Fibroblast of mammary gland (primary cell): ENCODE measurements around the gene ACSM2A.
"Not testable (repeated sequence)": the region's sequence is repeated elsewhere in the genome, so short reads cannot be mapped to it uniquely, and the experiment has no call there.

Source experiments
- DNase-seq: peaks from one replicate; pipeline ENCODE4 v3.0.0-alpha.2; 2010; ENCODE audit warnings: low read depth
- H3K4me3 ChIP-seq: 2 replicates; pipeline ENCODE4 v1.5.1; 2011; ENCODE audit warnings: low read depth, mild to moderate bottlenecking, low read length, moderate library complexity; ENCODE audit not compliant: control insufficient read depth
- TF ChIP-seq, protein P1 (sequence below): conservative IDR thresholded peaks from 2 replicates; pipeline ENCODE4 v1.5.1; 2011; ENCODE audit warnings: low read depth, low read length, inconsistent platforms; ENCODE audit not compliant: control insufficient read depth, insufficient read depth

ACSM2A gene

DNA sequence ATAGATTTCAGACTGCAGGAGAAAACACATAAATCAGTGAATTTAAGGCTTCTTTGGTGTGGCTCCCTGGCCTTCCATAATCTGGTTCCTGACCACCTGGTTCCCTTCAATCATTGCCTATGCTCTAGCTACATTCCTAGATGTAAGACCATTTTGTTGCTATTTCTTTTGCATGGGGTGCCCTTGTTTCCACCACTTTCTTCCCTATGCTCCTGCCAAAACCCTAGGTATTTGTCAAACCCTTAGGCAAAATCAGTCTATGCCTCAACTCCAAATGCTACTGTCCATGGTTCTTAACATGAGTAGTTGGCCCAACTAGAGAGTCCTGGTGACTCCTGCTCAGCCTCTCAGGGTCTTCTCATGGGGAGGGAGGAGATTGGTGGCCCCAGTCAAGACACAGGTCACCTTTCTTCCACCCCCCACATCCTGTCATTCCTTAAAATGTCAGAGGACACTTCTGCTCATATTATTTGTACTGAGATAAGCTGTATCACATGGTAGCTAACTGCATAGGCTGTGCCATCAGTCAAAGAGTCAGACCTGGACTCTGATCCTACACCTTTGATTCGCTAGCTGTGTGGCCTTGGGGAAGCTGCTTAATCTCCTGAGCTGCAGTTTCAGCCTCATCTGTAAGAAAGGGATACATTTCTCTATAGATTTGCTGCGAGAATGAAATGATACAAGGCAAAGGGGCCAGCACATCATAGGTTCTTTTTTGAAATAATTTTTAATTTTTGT lies 27.0 kb upstream of the ACSM2A start:
- DNase-seq, result no peak
- no peak overlapping the region for H3K4me3 ChIP-seq
- TF ChIP-seq, protein P1, sequence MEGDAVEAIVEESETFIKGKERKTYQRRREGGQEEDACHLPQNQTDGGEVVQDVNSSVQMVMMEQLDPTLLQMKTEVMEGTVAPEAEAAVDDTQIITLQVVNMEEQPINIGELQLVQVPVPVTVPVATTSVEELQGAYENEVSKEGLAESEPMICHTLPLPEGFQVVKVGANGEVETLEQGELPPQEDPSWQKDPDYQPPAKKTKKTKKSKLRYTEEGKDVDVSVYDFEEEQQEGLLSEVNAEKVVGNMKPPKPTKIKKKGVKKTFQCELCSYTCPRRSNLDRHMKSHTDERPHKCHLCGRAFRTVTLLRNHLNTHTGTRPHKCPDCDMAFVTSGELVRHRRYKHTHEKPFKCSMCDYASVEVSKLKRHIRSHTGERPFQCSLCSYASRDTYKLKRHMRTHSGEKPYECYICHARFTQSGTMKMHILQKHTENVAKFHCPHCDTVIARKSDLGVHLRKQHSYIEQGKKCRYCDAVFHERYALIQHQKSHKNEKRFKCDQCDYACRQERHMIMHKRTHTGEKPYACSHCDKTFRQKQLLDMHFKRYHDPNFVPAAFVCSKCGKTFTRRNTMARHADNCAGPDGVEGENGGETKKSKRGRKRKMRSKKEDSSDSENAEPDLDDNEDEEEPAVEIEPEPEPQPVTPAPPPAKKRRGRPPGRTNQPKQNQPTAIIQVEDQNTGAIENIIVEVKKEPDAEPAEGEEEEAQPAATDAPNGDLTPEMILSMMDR, result no peak

DNA sequence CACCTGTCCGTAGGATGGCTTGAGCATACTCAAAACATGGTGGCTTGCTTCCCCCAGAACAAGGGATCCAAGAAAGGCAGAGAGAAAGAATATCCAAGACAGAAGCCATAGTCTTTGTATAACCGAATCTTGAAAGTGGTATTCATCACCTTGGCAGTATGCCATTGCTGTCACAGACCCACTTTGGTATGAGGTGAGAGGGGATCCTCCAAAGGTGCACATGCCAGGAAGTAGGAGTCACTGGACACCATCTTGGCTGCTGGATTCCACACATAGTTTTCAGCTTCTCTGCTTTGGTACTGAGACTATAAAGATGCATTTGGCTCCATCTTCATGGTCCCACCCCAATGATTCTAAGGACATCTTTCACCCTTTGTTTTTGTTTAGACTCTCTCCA lies 23.9 kb upstream of the ACSM2A start:
- DNase-seq, H3K4me3 ChIP-seq: not testable (repeated sequence)

DNA sequence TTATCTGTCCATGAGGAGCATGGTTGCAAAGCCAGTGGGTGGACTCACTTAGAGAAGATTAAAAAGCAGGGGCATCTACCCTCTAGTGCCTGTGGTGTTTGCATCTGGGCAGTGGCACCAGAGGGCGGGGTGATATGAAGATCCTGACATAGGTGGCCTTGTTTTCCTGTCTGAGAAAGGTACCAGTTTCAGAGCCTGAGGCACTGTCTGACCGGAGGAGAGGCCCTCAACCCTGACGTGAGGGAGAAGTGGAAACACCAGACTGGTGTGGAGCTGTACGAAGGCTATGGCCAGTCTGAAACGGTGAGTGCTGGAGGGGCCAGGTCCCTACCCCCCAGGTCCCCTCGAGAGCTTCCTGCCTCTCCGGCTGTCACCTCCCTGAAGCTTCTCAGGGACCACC lies 21.8 kb upstream of the ACSM2A start:
- not testable (repeated sequence) for H3K4me3 ChIP-seq, DNase-seq

DNA sequence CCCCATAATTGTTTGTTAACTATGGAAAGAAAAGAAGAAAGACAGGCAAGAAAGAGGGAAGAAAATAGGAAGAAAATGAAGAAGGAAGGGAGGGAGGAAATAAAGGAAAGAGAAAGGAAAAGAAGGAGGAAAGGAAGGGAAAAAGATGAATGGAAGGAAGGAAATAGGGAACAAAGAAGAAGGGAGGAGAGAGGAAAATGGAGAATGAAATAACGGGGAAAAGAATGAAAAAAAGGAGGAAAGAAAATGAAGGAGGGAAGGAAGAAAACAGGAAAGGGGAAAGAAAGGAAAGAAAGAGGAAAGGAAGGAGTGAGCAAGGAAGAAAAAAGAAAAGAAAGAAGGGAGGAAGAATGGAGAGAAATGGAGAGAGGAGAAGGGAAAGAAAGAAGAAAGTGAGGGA lies 20.8 kb upstream of the ACSM2A start:
- DNase-seq, H3K4me3 ChIP-seq: not testable (repeated sequence)

DNA sequence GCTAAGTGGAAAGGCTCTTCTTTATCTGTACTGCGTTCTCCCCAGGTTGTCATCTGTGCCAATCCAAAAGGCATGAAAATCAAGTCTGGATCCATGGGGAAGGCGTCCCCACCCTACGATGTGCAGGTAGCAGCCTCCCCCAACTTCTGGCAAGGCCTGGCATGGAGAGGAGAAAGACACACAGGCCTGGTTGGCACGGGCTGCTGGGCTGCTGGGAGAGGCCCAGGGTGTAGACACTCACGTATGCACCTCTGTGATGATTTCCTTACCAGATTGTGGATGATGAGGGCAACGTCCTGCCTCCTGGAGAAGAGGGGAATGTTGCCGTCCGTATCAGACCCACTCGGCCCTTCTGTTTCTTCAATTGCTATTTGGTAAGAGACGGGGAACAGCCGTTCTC lies 20.4 kb upstream of the ACSM2A start:
- H3K4me3 ChIP-seq, result no peak overlapping the region
- TF ChIP-seq, protein P1, result no peak
- DNase-seq, result no peak

DNA sequence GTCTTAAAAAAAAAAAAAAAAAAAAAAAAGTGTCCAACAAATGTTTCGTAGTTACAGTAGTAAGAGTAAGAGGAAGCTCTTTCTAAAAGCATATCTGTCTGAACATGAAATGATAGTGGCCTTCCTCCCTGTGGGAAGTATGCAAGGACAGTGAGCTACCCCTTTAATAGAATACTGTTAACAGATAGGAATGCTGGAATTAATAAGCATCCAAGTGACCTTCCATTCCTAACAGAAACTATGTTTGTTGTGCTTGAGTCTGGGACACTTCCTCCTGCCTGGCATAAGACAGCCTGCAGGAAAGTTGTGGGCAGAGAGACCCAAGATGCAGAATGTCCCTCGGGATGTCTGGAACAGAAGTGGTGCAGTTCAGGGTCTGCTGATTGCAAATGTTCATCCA lies 12.4 kb upstream of the ACSM2A start:
- not testable (repeated sequence) for DNase-seq, H3K4me3 ChIP-seq

DNA sequence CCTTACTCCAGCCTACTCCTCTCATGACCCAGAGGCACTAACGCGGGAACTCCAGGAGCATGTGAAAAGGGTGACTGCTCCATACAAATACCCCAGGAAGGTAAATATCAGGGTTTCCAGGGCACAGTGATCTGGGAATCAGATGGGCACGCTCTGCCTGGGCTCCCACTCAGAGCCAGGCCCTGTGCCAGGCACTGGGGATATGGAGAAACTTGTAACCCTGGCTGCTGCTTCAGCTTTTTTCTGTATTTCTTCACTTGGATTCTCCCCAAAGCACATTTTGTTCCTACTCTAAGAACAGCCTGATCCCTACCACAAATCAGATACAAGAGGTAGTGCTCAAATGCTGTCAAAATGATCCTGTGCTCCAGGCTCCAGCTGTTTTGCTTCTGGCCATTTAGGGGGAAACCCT lies 11.5 kb upstream of the ACSM2A start:
- not testable (repeated sequence) for H3K4me3 ChIP-seq
- DNase-seq, result peak; percentile 39

DNA sequence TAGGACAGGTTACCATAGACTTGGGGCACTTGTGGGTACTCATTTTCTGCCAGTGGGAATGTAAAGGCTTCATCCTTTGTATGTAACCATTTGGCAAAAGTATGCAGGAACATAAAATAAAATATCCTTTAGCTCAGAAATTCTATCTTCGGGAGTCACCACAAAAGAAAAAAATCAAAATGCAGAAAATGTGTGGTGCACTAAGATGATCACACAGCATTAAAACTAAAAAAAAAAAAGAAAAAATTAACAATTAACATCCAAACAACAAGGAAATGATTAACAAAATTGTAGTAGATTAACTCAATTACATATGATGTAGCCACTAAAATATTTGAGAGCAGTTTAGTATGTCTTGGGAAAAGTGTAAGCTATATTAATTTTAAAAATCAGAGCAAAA lies 10.6 kb upstream of the ACSM2A start:
- DNase-seq, result not testable (repeated sequence)

DNA sequence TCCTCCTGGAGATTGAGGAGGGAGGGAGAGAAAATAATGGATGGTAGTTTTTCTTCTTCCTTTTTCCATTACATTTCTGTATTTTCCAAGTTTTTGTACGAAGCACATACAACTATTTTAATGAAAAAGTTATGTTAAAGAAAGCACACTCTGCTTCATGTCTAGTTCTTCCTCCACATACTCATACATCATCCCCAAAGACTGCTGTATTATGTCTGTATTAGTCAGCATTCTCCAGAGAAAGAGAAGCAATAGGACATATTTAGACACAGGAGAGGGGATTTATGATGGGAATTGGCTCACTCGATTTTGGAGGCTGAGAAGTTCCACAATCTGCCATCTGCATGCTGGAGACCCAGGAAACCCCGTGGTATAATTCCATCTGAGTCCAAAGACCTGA lies 10.1 kb upstream of the ACSM2A start:
- TF ChIP-seq, protein P1, result no peak
- DNase-seq, result peak; percentile 29

More for the DNA sequence above, 10.6 kb upstream of the ACSM2A start:
- not testable (repeated sequence) for H3K4me3 ChIP-seq

DNA sequence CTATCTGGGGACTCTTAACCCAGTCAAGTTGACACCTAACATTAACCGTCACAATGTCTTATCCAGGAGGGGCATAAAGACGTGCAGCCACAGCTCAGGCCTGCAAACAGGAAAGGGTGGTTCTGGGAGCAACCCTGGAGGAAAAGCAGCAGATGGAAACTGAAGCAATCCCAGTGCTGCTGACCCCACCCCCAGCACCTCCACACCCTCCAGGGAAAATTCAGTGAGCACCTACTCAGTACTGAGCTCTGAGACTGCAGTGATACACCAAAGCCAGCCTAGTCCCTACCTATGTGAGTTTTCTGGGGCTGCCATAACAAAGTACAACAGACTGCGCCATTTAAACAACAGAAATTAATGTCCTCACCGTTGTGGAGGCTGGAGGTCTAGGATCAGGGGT lies 9.5 kb upstream of the ACSM2A start:
- H3K4me3 ChIP-seq, DNase-seq: not testable (repeated sequence)

More for the DNA sequence above, 10.1 kb upstream of the ACSM2A start:
- H3K4me3 ChIP-seq, result no peak overlapping the region

DNA sequence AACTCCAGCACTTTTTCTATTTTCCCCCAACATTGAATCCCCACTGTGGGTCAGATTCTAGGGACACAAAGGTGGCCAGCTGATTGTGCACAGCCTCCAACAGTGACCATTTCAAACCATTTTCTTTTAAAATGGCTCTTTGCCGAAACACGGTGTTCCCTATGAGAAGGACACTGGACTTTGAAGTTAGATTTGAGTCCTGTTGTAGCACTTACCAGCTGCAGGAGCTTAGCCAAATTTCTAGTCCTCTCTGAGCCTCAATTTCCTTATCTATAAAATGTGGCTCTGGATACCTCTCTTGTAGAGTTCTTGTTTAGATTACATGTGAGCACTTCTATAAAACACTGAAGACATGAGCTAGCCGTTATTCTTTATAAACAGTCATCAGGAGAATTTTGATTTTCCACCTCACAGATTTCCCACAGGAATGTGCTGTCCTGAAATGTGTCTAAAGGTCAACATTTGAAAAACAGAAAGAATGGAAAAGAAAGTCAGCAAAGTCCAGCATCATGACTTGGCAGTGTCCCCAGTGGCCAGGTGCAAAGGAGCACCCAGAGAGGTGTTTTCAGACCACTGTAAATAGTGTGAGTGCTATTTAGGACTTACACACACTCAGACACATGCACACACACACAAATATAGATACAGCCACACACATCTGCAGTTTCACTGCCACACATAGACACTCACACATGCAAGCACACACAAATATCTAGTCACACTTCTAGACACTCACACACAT lies 4.5 kb upstream of the ACSM2A start:
- DNase-seq, H3K4me3 ChIP-seq: not testable (repeated sequence)

DNA sequence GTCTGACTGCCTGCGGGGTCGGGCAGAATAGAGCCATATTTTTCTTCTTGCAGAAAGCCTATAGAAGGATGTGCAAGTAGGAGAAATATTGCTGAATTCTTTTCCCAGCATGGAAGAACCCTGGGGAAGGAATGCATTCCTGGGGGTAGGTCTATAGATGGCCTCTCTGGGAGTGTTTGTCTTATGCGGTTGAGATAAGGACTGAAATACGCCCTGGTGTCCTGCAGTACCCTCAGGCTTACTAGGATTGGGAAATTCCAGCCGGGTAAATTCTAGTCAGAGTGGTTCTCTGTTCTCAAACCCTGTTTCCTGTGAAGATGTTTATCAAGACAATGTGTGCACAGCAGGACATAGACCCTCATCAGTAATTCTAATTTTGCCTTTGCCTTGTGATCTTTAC lies 2.3 kb downstream of the ACSM2A start:
- not testable (repeated sequence) for DNase-seq

DNA sequence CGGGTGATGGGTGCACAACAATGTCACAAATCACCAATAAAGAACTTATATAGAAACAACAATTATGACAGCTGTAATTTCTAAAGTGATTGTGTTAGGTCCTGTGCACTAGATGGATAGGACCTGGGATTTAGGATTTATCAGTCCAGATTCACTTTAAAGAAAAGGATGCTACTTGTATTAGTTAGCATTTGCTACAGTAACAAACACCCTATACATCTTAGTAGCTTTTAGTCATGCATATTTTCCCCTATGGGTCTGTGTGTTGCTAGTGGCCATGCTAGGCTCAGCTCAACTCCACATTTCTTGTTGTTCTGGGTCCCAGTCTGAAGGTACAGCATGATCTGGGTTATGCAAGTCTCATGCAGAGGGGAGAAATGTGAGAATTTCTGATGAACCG lies 7.9 kb downstream of the ACSM2A start:
- not testable (repeated sequence) for H3K4me3 ChIP-seq, DNase-seq

More for the DNA sequence above, 2.3 kb downstream of the ACSM2A start:
- not testable (repeated sequence) for H3K4me3 ChIP-seq

DNA sequence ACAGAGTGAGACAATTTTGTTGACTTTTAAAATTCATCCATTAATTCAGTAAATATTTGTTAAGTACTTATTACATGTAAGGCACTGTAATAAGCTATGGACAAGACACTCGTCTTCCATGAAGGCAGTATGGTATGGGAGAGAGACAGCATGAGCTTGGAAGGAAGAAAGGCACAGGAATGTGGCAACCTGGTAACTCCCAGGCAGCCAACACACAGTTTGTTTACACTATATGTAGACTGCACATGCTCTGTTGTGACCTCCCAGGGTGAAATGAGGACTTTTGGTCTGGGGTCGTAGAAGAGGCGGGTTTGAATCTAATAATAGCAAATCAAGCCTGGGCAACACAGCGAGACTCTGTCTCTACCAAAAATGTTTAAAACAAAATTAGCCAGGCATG lies 9.0 kb downstream of the ACSM2A start:
- DNase-seq, H3K4me3 ChIP-seq: not testable (repeated sequence)

DNA sequence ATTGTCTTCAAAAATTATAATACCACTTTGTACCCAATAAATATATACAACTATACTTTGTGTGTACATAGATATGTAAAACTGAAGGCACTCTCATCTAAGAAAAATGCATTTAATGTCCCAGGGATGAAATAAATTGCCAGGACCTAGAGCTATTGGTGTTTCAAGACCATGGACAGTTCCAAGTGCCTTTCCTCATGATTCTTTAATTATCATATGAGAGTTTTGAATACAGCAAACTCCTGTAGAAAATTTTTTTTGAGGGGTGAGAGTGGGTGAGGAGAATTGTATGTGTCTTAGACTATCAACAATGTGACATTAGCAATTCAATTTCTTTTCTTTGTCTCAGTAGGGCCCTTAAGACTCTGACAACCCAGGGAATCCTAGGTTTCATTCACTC lies 17.6 kb downstream of the ACSM2A start:
- H3K4me3 ChIP-seq, DNase-seq: not testable (repeated sequence)

DNA sequence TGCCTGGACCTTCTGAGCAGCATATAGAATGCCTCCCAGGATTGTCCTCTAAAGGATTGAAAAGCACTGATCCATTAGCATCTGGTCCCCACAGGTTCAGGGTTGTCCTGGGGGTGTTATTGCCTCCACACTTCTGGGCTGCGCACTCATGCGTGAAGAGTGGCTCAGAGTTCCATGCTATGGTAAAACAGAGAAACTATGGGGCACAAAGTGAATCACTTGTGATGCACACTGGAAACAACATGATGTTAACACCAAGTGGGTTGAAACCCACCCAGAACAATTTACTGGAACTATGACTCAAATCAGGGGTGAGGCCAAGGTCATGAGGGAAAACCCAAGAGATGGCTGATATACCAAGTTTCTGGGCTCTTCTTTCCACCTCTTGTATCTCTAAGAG lies 18.6 kb downstream of the ACSM2A start:
- DNase-seq, H3K4me3 ChIP-seq: not testable (repeated sequence)
